HCT116 (cell line): Measurements from ENCODE around the gene RNF112. TPM values are rescaled to one million over a fixed set of nuclear protein-coding genes. Genes with fewer than 3 reads are reported as not detected.

Experiments used
- ATAC-seq: fragments of 200-7000 bp; cut with Tn5 transposase; 2 replicates; pipeline ENCODE4 v1.9.1; 2020; ENCODE audit warnings: mild to moderate bottlenecking, moderate library complexity
- BruUV-seq: library from RNA; stranded (reverse); fragments of 400-500 nt; replicated peaks from 2 replicates; lab custom pipeline; 2021; lab: Mats Ljungman, UMichigan
- CTCF ChIA-PET: fragments of 300-600 bp; sonication (Branson Sonifier 250); formaldehyde crosslinking; loops from one replicate; lab custom pipeline; 2021; ENCODE audit warnings: antibody characterized with exemption; lab: Charles Lee
- POLR2A ChIA-PET: fragments of 300-600, 350-600 bp; sonication (Branson Sonifier 250); formaldehyde crosslinking; loops from one replicate; lab custom pipeline; 2021; ENCODE audit warnings: antibody characterized with exemption; lab: Charles Lee
- RAD21 ChIA-PET, 2 experiments: fragments of 300-600 bp; sonication (Branson Sonifier 250); formaldehyde crosslinking; loops; one replicate each; lab custom pipeline; 2023; ENCODE audit warnings: low total read pairs in 2 of 2; ENCODE audit not compliant: uncharacterized antibody in 2 of 2, unreplicated experiment in 2 of 2, low non-redundant PET in 1 of 2; lab: Charles Lee
- DNase-seq: peaks from one replicate; pipeline ENCODE4 v3.0.0-alpha.2; 2010; ENCODE audit warnings: low read depth, low spot score
- H2AFZ ChIP-seq: fragments of 200-600 bp; shearing (Covaris generic), sonication (generic); 2 replicates; pipeline ENCODE4 v1.6.1; 2017; ENCODE audit warnings: low read depth, mixed run types, mixed read lengths, antibody characterized with exemption, low read length; ENCODE audit not compliant: poor library complexity, severe bottlenecking
- H3K27ac ChIP-seq: 2 replicates; pipeline ENCODE4 v1.5.1; 2012; ENCODE audit warnings: low read depth, low read length
- H3K27me3 ChIP-seq: fragments of 200-600 bp; sonication (generic); 2 replicates; pipeline ENCODE4 v1.6.1; 2016; ENCODE audit warnings: mixed run types, low read length, mixed read lengths; ENCODE audit not compliant: insufficient read depth
- H3K36me3 ChIP-seq, 2 experiments: fragments of 200-500 bp in 1 of 2; fragments of 200-600 bp in 1 of 2; sonication (Bioruptor generic) in 1 of 2; sonication (generic) in 1 of 2; 2 replicates each; pipeline versions ENCODE4 v1.5.1 to v1.6.1; 2014 to 2016; ENCODE audit warnings: low read length in 2 of 2, inconsistent platforms in 1 of 2, mixed read lengths in 1 of 2, mixed run types in 1 of 2; ENCODE audit not compliant: insufficient read depth in 2 of 2, control insufficient read depth in 1 of 2
- H3K4me1 ChIP-seq, 2 experiments: fragments of 200-600 bp in 1 of 2; sonication (generic) in 1 of 2; 2 replicates each; pipeline versions ENCODE4 v1.5.1 to v1.6.1; 2012 to 2017; ENCODE audit warnings: low read length in 2 of 2, inconsistent platforms in 1 of 2, mild to moderate bottlenecking in 1 of 2, mixed read lengths in 1 of 2, mixed run types in 1 of 2, moderate library complexity in 1 of 2; ENCODE audit not compliant: insufficient read depth in 2 of 2, control insufficient read depth in 1 of 2
- H3K4me2 ChIP-seq: fragments of 200-600 bp; sonication (generic); 2 replicates; pipeline ENCODE4 v1.6.1; 2017; ENCODE audit warnings: mixed run types, low read length, mixed read lengths
- H3K4me3 ChIP-seq, 2 experiments: fragments of 200-600 bp in 1 of 2; sonication (generic) in 1 of 2; replicated peaks in 1 of 2; 2 replicates each; pipeline ENCODE4 v1.5.1; 2011 to 2016; ENCODE audit warnings: low read length in 2 of 2, control low read depth in 1 of 2, low read depth in 1 of 2, mild to moderate bottlenecking in 1 of 2, mixed read lengths in 1 of 2, mixed run types in 1 of 2
- H3K79me2 ChIP-seq: fragments of 200-600 bp; sonication (generic); 2 replicates; pipeline ENCODE4 v1.6.1; 2017; ENCODE audit warnings: mild to moderate bottlenecking, mixed run types, low read length, moderate library complexity, mixed read lengths; ENCODE audit not compliant: insufficient read depth
- H3K9ac ChIP-seq: fragments of 200-600 bp; sonication (generic); 2 replicates; pipeline ENCODE4 v1.6.1; 2016; ENCODE audit warnings: low read length, mixed read lengths
- H3K9me2 ChIP-seq: fragments of 200-600 bp; sonication (generic), shearing (Covaris generic); 2 replicates; pipeline ENCODE4 v1.6.1; 2017; ENCODE audit warnings: mixed run types, mild to moderate bottlenecking, moderate library complexity; ENCODE audit not compliant: insufficient read depth
- H3K9me3 ChIP-seq, 2 experiments: fragments of 200-500 bp in 1 of 2; fragments of 200-600 bp in 1 of 2; sonication (Bioruptor generic) in 1 of 2; sonication (generic) in 1 of 2; 2 replicates each; pipeline ENCODE4 v1.6.1; 2014 to 2017; ENCODE audit warnings: low read length in 2 of 2, mixed read lengths in 2 of 2, inconsistent platforms in 1 of 2, low read depth in 1 of 2, mild to moderate bottlenecking in 1 of 2, mixed run types in 1 of 2, moderate library complexity in 1 of 2; ENCODE audit not compliant: control insufficient read depth in 1 of 2, insufficient read depth in 1 of 2
- H4K20me1 ChIP-seq: fragments of 200-600 bp; sonication (generic), shearing (Covaris generic); 2 replicates; pipeline ENCODE4 v1.6.1; 2017; ENCODE audit warnings: mixed run types, mild to moderate bottlenecking, moderate library complexity; ENCODE audit not compliant: insufficient read depth
- ATF3 ChIP-seq: IDR thresholded peaks from 2 replicates; pipeline ENCODE4 v1.6.1; 2012
- CBX3 ChIP-seq: IDR thresholded peaks from 2 replicates; pipeline ENCODE4 v1.6.1; 2012; ENCODE audit warnings: low read depth
- CEBPB ChIP-seq: IDR thresholded peaks from 2 replicates; pipeline ENCODE4 v1.6.1; 2012; ENCODE audit warnings: low read depth
- ELF1 ChIP-seq: IDR thresholded peaks from 2 replicates; pipeline ENCODE4 v1.6.1; 2012; ENCODE audit warnings: low read depth, borderline replicate concordance
- FOSL1 ChIP-seq: IDR thresholded peaks from 2 replicates; pipeline ENCODE4 v1.6.1; 2012; ENCODE audit warnings: low read depth
- JUND ChIP-seq: IDR thresholded peaks from 2 replicates; pipeline ENCODE4 v1.6.1; 2012
- POLR2AphosphoS5 ChIP-seq: IDR thresholded peaks from 2 replicates; pipeline ENCODE4 v1.6.1; 2011; ENCODE audit warnings: mild to moderate bottlenecking, low read depth, low read length, moderate library complexity
- REST ChIP-seq: IDR thresholded peaks from 2 replicates; pipeline ENCODE4 v1.6.1; 2012; ENCODE audit warnings: low read depth
- SIN3A ChIP-seq: IDR thresholded peaks from 2 replicates; pipeline ENCODE4 v1.6.1; 2012; ENCODE audit warnings: low read depth
- SP1 ChIP-seq: IDR thresholded peaks from 2 replicates; pipeline ENCODE4 v1.6.1; 2012; ENCODE audit warnings: low read depth
- TCF7L2 ChIP-seq: IDR thresholded peaks from 2 replicates; pipeline ENCODE4 v1.7.0; 2011; ENCODE audit warnings: borderline replicate concordance, inconsistent platforms; ENCODE audit not compliant: insufficient read depth, insufficient read length; ENCODE audit errors: extremely low read depth
- ZFX ChIP-seq: fragments of 450-650 bp; IDR thresholded peaks from 2 replicates; pipeline ENCODE4 v1.6.1; 2017
- ZNF274 ChIP-seq: fragments of 200-500 bp; sonication (Bioruptor generic); IDR thresholded peaks from 2 replicates; pipeline ENCODE4 v1.6.1; 2014; ENCODE audit warnings: mild to moderate bottlenecking, low read depth, low read length, inconsistent platforms
- intact Hi-C: fragments of 100-400 bp; cut with micrococcal nuclease; formaldehyde crosslinking; loops from 2 replicates; pipeline ENCODE4 v1.10.0; 2022
- total RNA-seq: library from RNA; stranded (reverse); gene quantifications from one replicate; pipeline ENCODE4 v1.2.1, GENCODE V29; 2021; ENCODE audit not compliant: unreplicated experiment
- TF ChIP-seq, protein P1 (sequence below): IDR thresholded peaks from 2 replicates; pipeline ENCODE4 v1.6.1; 2011; ENCODE audit warnings: mild to moderate bottlenecking, low read length, moderate library complexity; ENCODE audit not compliant: insufficient replicate concordance; ENCODE audit errors: extremely low read depth
- TF ChIP-seq, protein P2 (sequence below), 3 experiments: fragments of 200-600 bp in 1 of 3; sonication (generic) in 1 of 3; IDR thresholded peaks in 2 of 3; conservative IDR thresholded peaks in 1 of 3; 2 replicates each; pipeline ENCODE4 v1.5.1; 2012 to 2017; ENCODE audit warnings: low read depth in 2 of 3, low read length in 2 of 3, antibody characterized with exemption in 1 of 3, borderline replicate concordance in 1 of 3, control low read depth in 1 of 3, mild to moderate bottlenecking in 1 of 3, mixed read lengths in 1 of 3, mixed run types in 1 of 3, moderate library complexity in 1 of 3; ENCODE audit not compliant: insufficient read depth in 1 of 3

The RNF112 gene
- total RNA-seq, 1 experiment from 2014 or later = 0.98 TPM

GRCh38 chr17:19369107-19369778 is 41.8 kb upstream of the RNF112 start:
- Histone ChIP-seq H3K9ac (no peak overlapping the region), H3K4me3 (no peak overlapping the region), H3K79me2 (no peaks in the 10 kb centered on the region), H3K4me2 (peak overlapping the region; percentile 36), H3K36me3 (no peaks in the 10 kb centered on the region), H3K27ac (no peak overlapping the region), H2AFZ (no peak overlapping the region), H3K4me1 (peaks cover 4 to 30% of the 10 kb centered on the region in 2 experiments; a peak in 3 of 4 replicates), H4K20me1 (no peaks in the 10 kb centered on the region), H3K27me3 (no peaks in the 10 kb centered on the region), H3K9me3 (no peaks in the 10 kb centered on the region), H3K9me2 (no peaks in the 10 kb centered on the region)
- BruUV-seq = no TSS peak
- CTCF ChIA-PET = interaction anchor here (0.7 kb wide), 1 partner anchor 78 kb away, joined by 3 read pairs; no protein-coding TSS in a partner anchor
- no peak for DNase-seq
- RAD21 ChIA-PET = interaction anchor here in 1 of 2 experiments (0.7 kb wide), 1 partner anchor 1374 kb away, joined by 3 read pairs; no protein-coding TSS in a partner anchor
- POLR2A ChIA-PET = interaction anchor here (1.3 kb wide), 1 partner anchor 8 kb away, joined by 3 read pairs; no protein-coding TSS in a partner anchor
- TF ChIP-seq, protein P1, sequence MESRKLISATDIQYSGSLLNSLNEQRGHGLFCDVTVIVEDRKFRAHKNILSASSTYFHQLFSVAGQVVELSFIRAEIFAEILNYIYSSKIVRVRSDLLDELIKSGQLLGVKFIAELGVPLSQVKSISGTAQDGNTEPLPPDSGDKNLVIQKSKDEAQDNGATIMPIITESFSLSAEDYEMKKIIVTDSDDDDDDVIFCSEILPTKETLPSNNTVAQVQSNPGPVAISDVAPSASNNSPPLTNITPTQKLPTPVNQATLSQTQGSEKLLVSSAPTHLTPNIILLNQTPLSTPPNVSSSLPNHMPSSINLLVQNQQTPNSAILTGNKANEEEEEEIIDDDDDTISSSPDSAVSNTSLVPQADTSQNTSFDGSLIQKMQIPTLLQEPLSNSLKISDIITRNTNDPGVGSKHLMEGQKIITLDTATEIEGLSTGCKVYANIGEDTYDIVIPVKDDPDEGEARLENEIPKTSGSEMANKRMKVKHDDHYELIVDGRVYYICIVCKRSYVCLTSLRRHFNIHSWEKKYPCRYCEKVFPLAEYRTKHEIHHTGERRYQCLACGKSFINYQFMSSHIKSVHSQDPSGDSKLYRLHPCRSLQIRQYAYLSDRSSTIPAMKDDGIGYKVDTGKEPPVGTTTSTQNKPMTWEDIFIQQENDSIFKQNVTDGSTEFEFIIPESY = no peak
- TF ChIP-seq, protein P2, sequence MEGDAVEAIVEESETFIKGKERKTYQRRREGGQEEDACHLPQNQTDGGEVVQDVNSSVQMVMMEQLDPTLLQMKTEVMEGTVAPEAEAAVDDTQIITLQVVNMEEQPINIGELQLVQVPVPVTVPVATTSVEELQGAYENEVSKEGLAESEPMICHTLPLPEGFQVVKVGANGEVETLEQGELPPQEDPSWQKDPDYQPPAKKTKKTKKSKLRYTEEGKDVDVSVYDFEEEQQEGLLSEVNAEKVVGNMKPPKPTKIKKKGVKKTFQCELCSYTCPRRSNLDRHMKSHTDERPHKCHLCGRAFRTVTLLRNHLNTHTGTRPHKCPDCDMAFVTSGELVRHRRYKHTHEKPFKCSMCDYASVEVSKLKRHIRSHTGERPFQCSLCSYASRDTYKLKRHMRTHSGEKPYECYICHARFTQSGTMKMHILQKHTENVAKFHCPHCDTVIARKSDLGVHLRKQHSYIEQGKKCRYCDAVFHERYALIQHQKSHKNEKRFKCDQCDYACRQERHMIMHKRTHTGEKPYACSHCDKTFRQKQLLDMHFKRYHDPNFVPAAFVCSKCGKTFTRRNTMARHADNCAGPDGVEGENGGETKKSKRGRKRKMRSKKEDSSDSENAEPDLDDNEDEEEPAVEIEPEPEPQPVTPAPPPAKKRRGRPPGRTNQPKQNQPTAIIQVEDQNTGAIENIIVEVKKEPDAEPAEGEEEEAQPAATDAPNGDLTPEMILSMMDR (IDR thresholded peaks at IDR 0.05 in 2 of 3, conservative IDR thresholded peaks at IDR 0.05 in 1 of 3; ENCODE audit: borderline replicate concordance in 1 of 3, insufficient read depth in 1 of 3, low read depth in 2 of 3, low read length in 2 of 3) = no peak
- no peak for TF ChIP-seq FOSL1
- no peak for TF ChIP-seq SP1
- no peak for TF ChIP-seq CEBPB
- no peak for TF ChIP-seq ATF3
- TF ChIP-seq ZFX = no peak
- TF ChIP-seq TCF7L2 = no peak
- no peak for TF ChIP-seq SIN3A
- TF ChIP-seq CBX3 = no peak
- no peak for TF ChIP-seq ELF1
- no peak for TF ChIP-seq JUND
- TF ChIP-seq POLR2AphosphoS5 = no peak
- TF ChIP-seq REST = no peak
- no peak for TF ChIP-seq ZNF274
- no peak for ATAC-seq
- intact Hi-C loops = no loop called here
